Activated T-cell treated with anti-CD3 and anti-CD28 coated beads, Interleukin-2, amount 50 U/mL, for 72 hours (primary cell): Measurements from ENCODE around the gene FGD6. TPM values are rescaled to one million over a fixed set of nuclear protein-coding genes. Genes with fewer than 3 reads are reported as not detected.

Experiments used
- ATAC-seq, 2 donors: fragments of 150-1000 bp; cut with Tn5 transposase; replicated peaks in 1 of 2; 2 replicates each; pipeline ENCODE4 v1.10.0; 2021; ENCODE audit warnings: moderate library complexity in 2 of 2, mild to moderate bottlenecking in 1 of 2
- DNase-seq, 2 donors: peaks; one replicate each; pipeline ENCODE4 v3.0.0; 2021 to 2022; ENCODE audit warnings: mixed read lengths in 1 of 2
- H3K27ac Mint-ChIP-seq: one replicate; pipeline ENCODE4 v1.8.0; 2022; ENCODE audit warnings: mild to moderate bottlenecking, moderate library complexity, mixed read lengths
- H3K27me3 Mint-ChIP-seq: one replicate; pipeline ENCODE4 v1.8.0; 2022; ENCODE audit warnings: low read depth, mixed read lengths
- H3K36me3 Mint-ChIP-seq, 2 donors: one replicate each; pipeline ENCODE4 v1.8.0; 2022; ENCODE audit warnings: mixed read lengths in 2 of 2, mild to moderate bottlenecking in 1 of 2; ENCODE audit not compliant: insufficient read depth in 2 of 2
- H3K4me1 Mint-ChIP-seq: one replicate; pipeline ENCODE4 v1.8.0; 2022; ENCODE audit warnings: low read depth, mixed read lengths
- H3K4me3 Mint-ChIP-seq, 2 donors: one replicate each; pipeline ENCODE4 v1.8.0; 2022; ENCODE audit warnings: mild to moderate bottlenecking in 2 of 2, mixed read lengths in 2 of 2, moderate library complexity in 2 of 2
- H3K9me3 Mint-ChIP-seq, 2 donors: one replicate each; pipeline ENCODE4 v1.8.0; 2022; ENCODE audit warnings: mixed read lengths in 2 of 2
- total RNA-seq, 2 donors: library from RNA; stranded (reverse); gene quantifications; one replicate each; pipeline ENCODE4 v1.2.3, GENCODE V29; 2022

The FGD6 gene
- total RNA-seq, 2 donors from 2014 or later, result 1.2 to 2.0 TPM

DNA sequence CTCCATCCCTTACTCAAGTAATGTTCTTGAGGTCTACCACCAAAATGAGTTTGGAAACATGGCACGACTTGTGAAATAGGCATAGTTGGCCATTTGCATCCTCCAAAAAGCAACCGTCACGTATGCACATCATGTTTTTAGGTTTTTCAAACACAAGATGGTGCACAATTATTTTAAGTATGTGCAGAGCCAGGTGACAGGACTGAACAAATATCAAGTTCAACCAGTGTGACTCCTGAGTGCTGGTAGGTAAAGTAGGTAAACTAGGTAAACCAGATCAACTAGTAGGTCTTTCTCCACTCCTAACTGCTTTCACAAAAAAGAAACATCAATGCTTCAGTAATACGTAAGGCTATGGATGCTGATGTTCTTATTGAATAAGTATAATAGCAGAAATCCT lies 39.1 kb downstream of the FGD6 start:
- Mint-ChIP-seq H3K27me3 (no peaks in the 10 kb centered on the region), H3K9me3 (no peaks in the 10 kb centered on the region), H3K27ac (no peak overlapping the region), H3K36me3 (no peaks in the 10 kb centered on the region), H3K4me3 (no peak overlapping the region), H3K4me1 (peaks cover 6% of the 10 kb centered on the region)
- DNase-seq (no peak), ATAC-seq (no peak)

DNA sequence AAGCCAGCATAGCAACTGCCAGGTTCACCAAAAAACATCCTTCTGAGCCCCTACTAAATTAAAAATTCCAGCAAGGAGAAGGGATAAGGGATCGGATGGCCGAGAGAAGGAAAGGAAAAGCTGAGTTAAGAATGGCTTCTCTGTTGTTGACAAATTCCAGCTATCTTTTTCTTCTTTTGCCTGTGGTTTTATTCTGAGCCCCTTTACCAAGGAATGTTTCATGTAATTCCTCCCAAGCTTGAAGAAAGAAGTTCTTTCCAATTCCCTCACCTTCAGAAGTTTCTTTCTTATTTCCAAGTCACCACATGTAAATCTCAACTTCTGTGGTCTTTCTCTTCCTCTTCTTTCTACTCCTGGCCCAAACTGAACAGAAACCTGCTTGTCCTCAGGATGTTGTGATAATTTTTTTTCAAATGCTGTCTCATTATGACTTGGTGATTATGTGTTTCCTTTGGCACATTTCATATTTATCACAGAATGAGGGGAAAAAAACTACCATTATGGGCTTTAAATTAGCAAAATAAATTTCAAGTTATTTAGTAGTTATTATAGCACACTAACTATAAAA lies 40.0 kb downstream of the FGD6 start:
- H3K27me3 Mint-ChIP-seq, result no peaks in the 10 kb centered on the region
- no peaks in the 10 kb centered on the region for H3K4me1 Mint-ChIP-seq
- no peak overlapping the region for H3K27ac Mint-ChIP-seq
- ATAC-seq (no peak), DNase-seq (no peak)
- H3K4me3 Mint-ChIP-seq, result no peak overlapping the region
- no peaks in the 10 kb centered on the region for H3K36me3 Mint-ChIP-seq
- no peaks in the 10 kb centered on the region for H3K9me3 Mint-ChIP-seq

DNA sequence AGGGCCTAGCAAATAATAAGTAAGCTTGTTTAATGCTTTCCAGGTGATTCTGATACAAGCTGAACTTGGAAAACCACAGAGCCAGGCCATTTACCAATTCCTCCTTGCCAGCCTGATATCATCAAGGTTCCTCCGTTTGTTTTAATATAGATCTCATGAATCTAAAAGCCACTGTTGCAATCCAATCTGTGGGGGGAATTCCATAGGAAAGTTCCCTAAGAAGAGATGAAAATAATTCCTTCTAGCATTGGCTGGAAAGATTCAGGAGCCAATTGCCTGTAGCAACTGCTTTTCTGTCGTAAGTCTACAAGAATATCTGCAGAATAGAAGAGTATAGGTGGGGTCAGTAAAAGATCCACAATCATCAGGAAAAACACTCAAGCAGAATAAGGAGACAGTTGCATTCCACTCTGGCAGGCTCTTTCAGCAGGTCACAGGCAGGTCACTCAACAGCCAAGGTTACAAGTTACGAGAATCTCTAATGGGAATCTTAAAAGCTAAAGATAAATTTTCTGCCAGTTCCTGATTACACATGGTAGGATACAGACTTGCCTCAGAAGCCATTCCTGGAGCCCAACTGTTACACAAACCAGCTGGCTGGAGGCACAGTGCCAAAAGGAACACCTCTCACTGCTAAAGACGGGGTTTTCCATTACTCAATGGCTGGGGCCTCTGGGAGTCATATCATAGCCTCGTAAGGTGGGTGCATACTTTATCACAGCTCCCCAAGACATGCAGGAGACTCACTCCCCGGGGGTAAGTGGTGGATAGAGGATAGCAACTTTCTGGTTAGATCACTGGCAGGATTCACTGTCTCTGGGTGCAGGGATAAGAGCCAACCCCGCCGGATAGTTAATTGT lies 43.6 kb downstream of the FGD6 start:
- no peaks in the 10 kb centered on the region for H3K4me1 Mint-ChIP-seq
- no peaks in the 10 kb centered on the region for H3K27me3 Mint-ChIP-seq
- no peak overlapping the region for H3K27ac Mint-ChIP-seq
- H3K36me3 Mint-ChIP-seq, result no peaks in the 10 kb centered on the region
- DNase-seq, result no peak
- no peaks in the 10 kb centered on the region for H3K9me3 Mint-ChIP-seq
- ATAC-seq, result no peak
- H3K4me3 Mint-ChIP-seq, result no peak overlapping the region

DNA sequence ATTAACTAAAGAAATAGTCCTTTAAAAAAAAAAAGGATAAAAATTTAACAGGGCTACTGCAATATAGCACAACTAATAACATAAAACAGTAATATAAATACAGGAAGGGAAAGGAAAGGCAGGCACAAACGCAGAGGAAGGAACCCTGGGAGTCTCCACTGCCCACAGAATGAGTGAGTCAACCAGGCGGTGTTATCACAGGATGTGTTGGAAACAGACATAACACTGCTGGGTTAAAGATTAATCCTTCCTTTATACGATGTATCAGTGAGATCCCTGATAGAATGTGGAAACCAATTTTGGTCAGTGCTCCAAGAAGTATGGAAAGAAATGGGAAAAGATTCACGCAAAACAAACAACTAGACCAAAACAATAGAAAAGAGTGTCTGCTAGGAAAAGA lies 47.9 kb downstream of the FGD6 start:
- Mint-ChIP-seq H3K4me3 (no peak overlapping the region), H3K4me1 (no peaks in the 10 kb centered on the region), H3K27ac (no peak overlapping the region), H3K36me3 (no peaks in the 10 kb centered on the region), H3K9me3 (no peaks in the 10 kb centered on the region), H3K27me3 (no peaks in the 10 kb centered on the region)
- no peak for ATAC-seq
- no peak for DNase-seq

DNA sequence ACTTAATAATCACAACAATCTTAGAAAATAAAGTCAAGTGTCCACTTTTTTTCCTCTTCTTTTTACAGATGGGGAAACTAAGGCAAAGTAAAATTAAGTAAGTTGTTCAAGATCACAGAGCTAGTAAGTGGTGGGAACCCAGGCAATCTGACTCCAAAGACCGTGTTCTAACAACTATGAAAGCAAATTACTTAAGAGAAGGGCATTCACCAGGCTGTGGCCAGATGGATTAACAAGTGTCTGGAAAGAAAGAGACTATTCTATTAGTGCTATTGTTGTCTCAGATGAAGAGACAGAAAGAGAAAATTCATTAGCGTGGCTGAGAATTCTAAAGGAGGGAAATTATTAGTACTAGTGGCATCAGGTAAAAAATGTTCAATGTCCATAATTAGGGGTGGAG lies 48.5 kb downstream of the FGD6 start:
- Mint-ChIP-seq H3K4me3 (no peak overlapping the region), H3K9me3 (no peaks in the 10 kb centered on the region), H3K27me3 (no peaks in the 10 kb centered on the region), H3K4me1 (no peaks in the 10 kb centered on the region), H3K36me3 (no peaks in the 10 kb centered on the region), H3K27ac (no peak overlapping the region)
- DNase-seq (no peak), ATAC-seq (no peak)

DNA sequence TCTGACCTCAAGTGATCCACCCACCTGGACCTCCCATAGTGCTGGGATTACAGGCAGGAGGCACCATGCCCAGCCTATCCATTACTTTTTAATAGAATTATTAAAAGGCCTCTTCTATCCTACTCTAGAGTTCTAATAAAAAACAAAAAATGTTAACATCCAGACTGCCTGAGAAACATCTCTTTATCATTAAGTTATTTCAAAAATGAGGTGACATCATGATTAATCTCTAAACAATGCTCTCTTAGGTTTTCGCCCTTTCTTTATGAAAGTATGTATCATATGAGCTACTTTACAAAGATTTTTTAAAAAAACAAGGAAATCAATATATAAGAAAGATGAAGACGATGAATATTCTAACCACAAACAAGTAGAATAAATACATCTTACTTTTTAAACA lies 52.6 kb downstream of the FGD6 start:
- Mint-ChIP-seq H3K27ac (no peak overlapping the region), H3K4me1 (no peaks in the 10 kb centered on the region), H3K9me3 (no peaks in the 10 kb centered on the region), H3K27me3 (no peaks in the 10 kb centered on the region), H3K4me3 (no peak overlapping the region), H3K36me3 (no peaks in the 10 kb centered on the region)
- ATAC-seq (no peak), DNase-seq (no peak)

DNA sequence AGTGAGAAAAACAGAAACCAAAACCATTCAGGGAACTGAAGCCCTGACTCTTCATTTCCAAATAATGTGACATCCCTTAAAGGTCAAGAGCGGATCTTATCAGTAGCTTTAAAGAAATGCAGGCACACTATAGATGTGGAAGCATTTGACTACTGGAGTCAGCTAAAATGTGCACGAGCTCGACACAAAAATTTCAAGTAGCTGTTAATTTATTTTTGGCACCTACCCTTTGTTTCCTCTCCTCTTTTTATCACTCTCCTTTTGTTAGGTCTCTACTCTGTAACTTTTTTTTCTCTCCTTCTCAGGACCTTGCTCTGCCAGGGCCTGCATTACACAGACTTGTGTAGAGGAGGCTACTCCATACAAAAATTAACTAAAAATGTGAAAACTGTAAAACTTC lies 58.3 kb downstream of the FGD6 start:
- no peaks in the 10 kb centered on the region for H3K27me3 Mint-ChIP-seq
- no peaks in the 10 kb centered on the region for H3K4me1 Mint-ChIP-seq
- peaks cover 0 to 2% of the 10 kb centered on the region in 2 donors for H3K36me3 Mint-ChIP-seq
- no peak overlapping the region for H3K27ac Mint-ChIP-seq
- peaks cover 0 to 1% of the 10 kb centered on the region in 2 donors for H3K9me3 Mint-ChIP-seq
- no peak overlapping the region for H3K4me3 Mint-ChIP-seq
- DNase-seq (no peak), ATAC-seq (no peak)

DNA sequence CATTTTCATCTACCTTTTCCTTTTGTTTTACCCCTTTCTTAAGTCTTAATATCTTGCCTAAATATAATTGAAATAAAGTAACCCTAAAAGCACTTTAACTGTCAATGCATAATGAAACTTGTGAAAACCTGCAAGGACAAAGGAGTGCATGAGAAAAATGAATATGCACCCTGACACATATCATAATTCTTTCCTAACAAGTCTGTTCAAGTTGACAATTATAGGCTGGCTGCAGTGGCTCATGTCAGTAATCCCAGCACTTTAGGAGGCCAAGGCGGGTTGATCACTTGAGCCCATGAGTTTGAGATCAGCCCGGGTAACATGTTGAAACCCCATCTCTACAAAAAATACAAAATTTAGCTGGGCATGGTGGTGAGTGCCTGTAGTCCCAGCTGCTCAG lies 65.4 kb downstream of the FGD6 start:
- H3K4me1 Mint-ChIP-seq, result no peaks in the 10 kb centered on the region
- H3K27ac Mint-ChIP-seq, result no peak overlapping the region
- no peaks in the 10 kb centered on the region for H3K27me3 Mint-ChIP-seq
- DNase-seq (no peak), ATAC-seq (no peak)
- H3K36me3 Mint-ChIP-seq, result peaks cover 0 to 2% of the 10 kb centered on the region in 2 donors
- no peak overlapping the region for H3K4me3 Mint-ChIP-seq
- H3K9me3 Mint-ChIP-seq, result peaks cover 0 to 1% of the 10 kb centered on the region in 2 donors

DNA sequence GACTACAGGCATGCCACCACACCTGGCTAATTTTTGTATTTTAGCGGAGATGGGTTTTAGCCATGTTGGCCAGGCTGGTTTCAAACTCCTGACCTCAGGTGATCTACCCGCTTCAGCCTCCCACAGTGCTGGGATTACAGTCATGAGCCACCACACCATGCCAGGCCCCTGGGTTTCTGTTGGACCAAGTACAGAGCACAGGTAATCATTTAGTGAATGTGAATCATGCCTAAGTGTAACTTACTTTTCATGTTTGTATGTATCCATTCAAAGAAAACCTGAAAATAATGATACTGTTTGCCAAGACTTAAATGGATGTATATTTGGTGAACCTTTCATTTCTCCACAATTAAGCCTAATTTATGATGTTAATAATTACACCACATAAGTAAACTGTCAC lies 65.9 kb downstream of the FGD6 start:
- Mint-ChIP-seq H3K9me3 (peaks cover 0 to 1% of the 10 kb centered on the region in 2 donors), H3K36me3 (peaks cover 0 to under 1% of the 10 kb centered on the region in 2 donors), H3K4me3 (no peak overlapping the region), H3K27me3 (no peaks in the 10 kb centered on the region), H3K4me1 (no peaks in the 10 kb centered on the region), H3K27ac (no peak overlapping the region)
- DNase-seq (no peak), ATAC-seq (no peak)

DNA sequence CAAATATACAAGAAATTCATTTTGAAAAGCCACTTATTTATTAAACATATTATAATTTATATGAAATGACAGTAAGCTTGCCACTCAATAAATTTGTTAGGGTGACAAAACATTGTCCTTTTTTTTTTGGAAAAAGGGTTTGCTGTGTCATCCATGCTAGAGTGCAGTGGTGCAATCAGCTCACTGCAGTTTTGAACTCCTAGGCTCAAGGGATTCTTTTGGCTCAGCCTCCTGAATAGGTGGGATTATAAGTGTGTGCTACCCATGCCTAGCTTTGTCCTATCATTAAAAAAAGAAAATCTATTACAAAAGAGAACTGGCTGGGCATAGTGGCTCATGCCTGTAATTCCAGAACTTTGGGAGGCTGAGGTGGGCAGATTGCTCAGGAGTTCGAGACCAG lies 66.8 kb downstream of the FGD6 start:
- H3K9me3 Mint-ChIP-seq, result no peaks in the 10 kb centered on the region
- no peak overlapping the region for H3K27ac Mint-ChIP-seq
- H3K4me1 Mint-ChIP-seq, result no peaks in the 10 kb centered on the region
- no peak overlapping the region for H3K4me3 Mint-ChIP-seq
- DNase-seq (no peak), ATAC-seq (no peak)
- H3K36me3 Mint-ChIP-seq, result no peaks in the 10 kb centered on the region
- H3K27me3 Mint-ChIP-seq, result no peaks in the 10 kb centered on the region

DNA sequence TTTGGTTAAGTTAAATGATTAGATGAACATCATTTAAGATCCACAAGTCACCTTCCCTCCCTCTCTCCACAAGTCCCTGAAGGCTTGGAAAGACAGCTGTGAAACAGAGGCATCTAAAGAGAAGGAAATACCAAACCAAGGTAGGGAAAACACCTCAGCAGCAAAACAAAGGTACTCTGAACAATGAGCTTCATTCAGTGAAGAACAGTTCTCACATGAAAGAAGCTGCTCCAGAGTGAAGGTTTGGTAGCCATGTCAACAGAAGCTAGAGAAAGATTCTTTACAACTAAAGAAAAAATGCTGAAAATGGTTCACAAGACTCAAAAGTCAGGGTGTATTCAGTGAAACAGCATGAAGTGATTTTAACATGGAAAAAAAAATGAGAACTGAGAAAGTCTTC lies 69.4 kb downstream of the FGD6 start:
- no peak for DNase-seq
- H3K27me3 Mint-ChIP-seq, result no peaks in the 10 kb centered on the region
- H3K4me1 Mint-ChIP-seq, result no peaks in the 10 kb centered on the region
- no peak overlapping the region for H3K27ac Mint-ChIP-seq
- no peak for ATAC-seq
- no peaks in the 10 kb centered on the region for H3K9me3 Mint-ChIP-seq
- H3K4me3 Mint-ChIP-seq, result no peak overlapping the region
- H3K36me3 Mint-ChIP-seq, result no peaks in the 10 kb centered on the region

DNA sequence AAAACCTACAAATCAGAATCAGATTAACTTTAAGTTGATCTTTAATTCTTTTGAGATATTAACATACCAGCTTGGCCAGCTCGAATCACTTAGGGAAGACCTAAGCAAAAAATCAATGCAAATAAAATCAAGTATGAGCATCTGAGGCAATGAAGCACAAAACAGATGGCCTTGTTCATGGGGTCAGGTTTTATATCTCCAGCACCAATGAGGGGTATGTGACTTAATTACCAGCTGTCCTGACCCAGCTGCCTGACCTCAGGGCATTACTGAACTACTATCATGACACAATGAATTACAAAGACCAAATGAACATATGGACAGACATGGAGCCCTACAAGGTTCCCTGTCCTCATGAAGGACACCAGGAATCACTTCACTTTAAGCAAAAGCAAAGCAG lies 70.5 kb downstream of the FGD6 start:
- Mint-ChIP-seq H3K4me1 (no peaks in the 10 kb centered on the region), H3K36me3 (no peaks in the 10 kb centered on the region), H3K27ac (no peak overlapping the region), H3K27me3 (no peaks in the 10 kb centered on the region), H3K9me3 (no peaks in the 10 kb centered on the region), H3K4me3 (no peak overlapping the region)
- ATAC-seq (no peak), DNase-seq (no peak)

DNA sequence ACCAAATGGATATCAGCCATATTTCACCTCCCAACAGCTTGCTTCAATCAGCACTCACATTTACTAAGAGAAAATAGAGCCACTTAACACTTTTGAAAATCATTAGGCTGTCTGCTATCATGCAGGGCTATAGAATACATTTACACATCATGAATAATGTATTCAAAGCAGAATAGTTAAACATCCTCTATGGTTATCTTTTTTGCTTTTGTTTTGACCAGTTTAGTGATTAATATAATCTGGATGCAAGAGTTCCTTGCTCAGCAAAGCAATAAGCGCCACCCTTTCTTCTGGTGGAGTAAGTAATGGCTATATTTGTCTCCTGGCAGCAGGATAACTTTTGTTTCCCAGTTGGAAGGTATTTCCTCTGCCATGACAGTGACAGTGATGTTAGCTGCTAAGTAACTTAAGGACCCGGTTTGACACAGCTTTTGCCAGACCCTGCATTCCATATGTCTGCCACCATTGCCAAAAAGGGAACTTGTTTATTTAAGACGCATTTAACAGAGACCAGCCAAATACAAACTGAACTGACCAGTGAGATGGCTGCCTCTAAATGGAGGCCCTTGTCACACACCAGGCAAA lies 73.6 kb downstream of the FGD6 start:
- no peaks in the 10 kb centered on the region for H3K27me3 Mint-ChIP-seq
- H3K4me3 Mint-ChIP-seq, result no peak overlapping the region
- no peaks in the 10 kb centered on the region for H3K9me3 Mint-ChIP-seq
- no peak for ATAC-seq
- no peak for DNase-seq
- no peaks in the 10 kb centered on the region for H3K4me1 Mint-ChIP-seq
- no peaks in the 10 kb centered on the region for H3K36me3 Mint-ChIP-seq
- H3K27ac Mint-ChIP-seq, result no peak overlapping the region
